ENCODE data around the gene FTO. TPM values are rescaled to one million over a fixed set of nuclear protein-coding genes. Genes with fewer than 3 reads are reported as not detected.

FTO gene
- total RNA-seq, 4 donors from 2014 or later: 63.2 to 151 (median 105) TPM

DNA sequence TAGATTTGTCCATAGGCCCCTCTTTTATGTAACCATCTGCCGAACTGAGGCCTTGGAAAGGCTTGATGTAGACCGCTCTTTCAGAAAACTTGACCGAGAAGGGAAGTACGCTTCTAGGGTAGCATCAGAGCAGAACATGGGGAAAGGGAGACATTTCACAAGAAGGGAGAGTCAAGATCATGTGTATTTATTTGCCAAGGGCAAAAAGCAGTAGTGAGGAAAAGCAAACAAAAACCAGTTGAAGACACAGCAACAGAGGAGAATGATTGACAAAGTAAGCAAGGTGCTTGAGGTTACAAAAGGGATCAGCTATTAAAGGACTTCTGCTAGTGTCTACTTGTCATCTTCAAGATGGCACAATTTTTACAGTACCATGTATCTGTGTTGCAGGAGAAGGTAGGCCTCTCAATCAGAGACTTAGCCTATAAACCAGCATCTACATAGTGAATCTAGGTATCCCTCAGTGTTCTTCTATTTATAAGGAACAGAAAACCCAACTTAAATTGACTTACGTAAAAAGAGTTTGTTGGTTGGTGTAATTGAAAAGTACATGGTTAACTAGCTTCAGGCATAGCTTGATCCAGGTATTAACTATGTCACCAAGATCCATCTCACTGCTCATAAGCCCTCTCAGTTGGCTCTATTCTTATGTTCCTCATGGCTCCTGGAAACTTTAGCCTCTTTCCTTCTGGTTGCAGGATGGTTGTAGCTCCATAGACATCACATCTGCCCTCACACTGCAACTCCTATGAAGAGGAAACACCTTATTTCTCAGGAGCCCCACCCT is 294.3 kb downstream of the FTO start:
- Histone ChIP-seq H3K4me1 (no peaks in the 10 kb centered on the region), H3K9me3 (no peaks in the 10 kb centered on the region), H3K27ac (no peak overlapping the region), H3K36me3 (no peaks in the 10 kb centered on the region), H3K4me3 (no peak overlapping the region), H3K27me3 (no peaks in the 10 kb centered on the region)
- no peak for DNase-seq
- intact Hi-C loops (cut with DNase I; ENCODE audit: low total_unique reads): no loop called here
- no peak for TF ChIP-seq CTCF (IDR thresholded peaks at IDR 0.05)
- TF ChIP-seq POLR2A (IDR thresholded peaks at IDR 0.05): no peak

GRCh38 chr16:53998966-53999522 is 295.1 kb downstream of the FTO start:
- Histone ChIP-seq H3K36me3 (no peaks in the 10 kb centered on the region), H3K27me3 (no peaks in the 10 kb centered on the region), H3K9me3 (no peaks in the 10 kb centered on the region), H3K4me3 (no peak overlapping the region), H3K4me1 (no peaks in the 10 kb centered on the region), H3K27ac (no peak overlapping the region)
- intact Hi-C loops (cut with DNase I; ENCODE audit: low total_unique reads): no loop called here
- TF ChIP-seq POLR2A (IDR thresholded peaks at IDR 0.05) (no peak), CTCF (IDR thresholded peaks at IDR 0.05) (no peak)
- no peak for DNase-seq

DNA sequence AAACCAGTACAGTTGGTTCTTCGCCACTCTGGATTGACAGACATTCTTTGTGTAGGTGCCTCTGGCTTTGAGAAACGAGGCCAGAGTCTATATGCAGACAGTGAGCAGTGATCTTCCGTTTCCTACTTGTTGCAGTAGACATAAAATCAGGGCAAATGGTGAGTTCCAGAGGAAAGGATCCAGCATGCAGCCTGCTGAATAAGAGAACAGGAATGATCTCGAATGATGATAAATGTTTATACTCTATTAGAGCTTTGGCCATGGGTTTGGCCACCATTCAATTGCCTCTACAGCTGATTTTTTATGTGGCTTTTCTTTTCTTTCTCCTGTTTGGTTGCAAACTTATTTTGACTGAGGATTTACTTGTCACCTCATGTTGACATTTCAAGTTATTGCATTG is 295.9 kb downstream of the FTO start:
- H3K4me3 ChIP-seq: no peak overlapping the region
- H3K4me1 ChIP-seq: no peaks in the 10 kb centered on the region
- intact Hi-C loops (cut with DNase I; ENCODE audit: low total_unique reads): no loop called here
- no peak for TF ChIP-seq POLR2A (IDR thresholded peaks at IDR 0.05)
- no peak for TF ChIP-seq CTCF (IDR thresholded peaks at IDR 0.05)
- no peak for DNase-seq
- no peak overlapping the region for H3K27ac ChIP-seq
- H3K27me3 ChIP-seq: no peaks in the 10 kb centered on the region
- H3K36me3 ChIP-seq: no peaks in the 10 kb centered on the region
- H3K9me3 ChIP-seq: no peaks in the 10 kb centered on the region

- intact Hi-C loops (cut with DNase I; ENCODE audit: low total_unique reads): no loop called here
- DNase-seq: no peak
These were observed 296.4 kb downstream of the FTO start for GRCh38 chr16:54000361-54000760.

More at GRCh38 chr16:54000361-54000760, 296.4 kb downstream of the FTO start:
- H3K4me3 ChIP-seq: no peak overlapping the region
- H3K36me3 ChIP-seq: no peaks in the 10 kb centered on the region
- H3K9me3 ChIP-seq: no peaks in the 10 kb centered on the region
- H3K27ac ChIP-seq: no peak overlapping the region
- no peaks in the 10 kb centered on the region for H3K4me1 ChIP-seq
- H3K27me3 ChIP-seq: no peaks in the 10 kb centered on the region
- TF ChIP-seq POLR2A (IDR thresholded peaks at IDR 0.05) (no peak), CTCF (IDR thresholded peaks at IDR 0.05) (no peak)

All from uterus (tissue), 4 donors.